ENCODE results near the gene HOXB5. TPM values are rescaled to one million over a fixed set of nuclear protein-coding genes. Genes with fewer than 3 reads are reported as not detected.

Gene HOXB5
- total and polyA plus RNA-seq, 10 of the 15 experiments (the other 5 are each of a cell fraction or from before 2014, with no cell fraction given), result not detected

DNA sequence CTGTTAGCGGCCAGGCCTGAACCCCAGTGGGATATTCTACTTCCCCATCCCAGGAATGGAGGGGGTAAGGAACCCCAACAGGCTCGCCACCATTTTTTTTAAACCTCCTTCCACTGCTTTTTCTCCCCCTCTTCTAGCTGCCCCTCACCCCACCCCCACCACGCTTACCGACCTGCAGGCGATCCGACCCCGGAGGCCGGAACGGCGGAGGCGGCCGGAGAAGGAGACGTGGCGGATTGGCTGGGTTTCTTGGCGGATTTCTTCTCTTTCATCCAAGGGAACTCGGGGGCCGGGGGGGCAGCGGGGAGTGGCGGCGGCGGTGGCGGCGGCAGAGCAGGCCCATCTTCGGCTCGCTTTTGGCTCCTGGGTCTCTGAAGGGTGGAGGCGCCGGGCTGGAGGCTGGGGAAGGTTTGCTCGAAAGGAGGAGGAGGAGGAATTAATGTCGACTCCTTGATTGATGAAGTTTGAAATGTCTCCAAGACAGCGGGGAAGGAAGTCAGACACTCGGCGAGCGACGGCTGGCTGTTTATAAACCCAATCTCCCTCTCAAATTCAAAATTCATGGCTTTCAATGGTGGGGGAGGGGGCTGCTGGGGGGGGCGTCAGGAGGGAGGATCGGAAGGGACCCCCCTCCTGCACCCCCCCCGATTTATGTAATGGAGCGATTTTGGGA is 49.1 kb downstream of the HOXB5 start (continued):
- TF ChIP-seq YY1 (IDR thresholded peaks at IDR 0.05; ENCODE audit: low read depth, low read length) (0 out of 2 replicates have a peak, but pooled peaks have one; percentile 48), SREBF2 (IDR thresholded peaks at IDR 0.05; ENCODE audit: low read length) (no peak)
- TF ChIP-seq, protein P1, sequence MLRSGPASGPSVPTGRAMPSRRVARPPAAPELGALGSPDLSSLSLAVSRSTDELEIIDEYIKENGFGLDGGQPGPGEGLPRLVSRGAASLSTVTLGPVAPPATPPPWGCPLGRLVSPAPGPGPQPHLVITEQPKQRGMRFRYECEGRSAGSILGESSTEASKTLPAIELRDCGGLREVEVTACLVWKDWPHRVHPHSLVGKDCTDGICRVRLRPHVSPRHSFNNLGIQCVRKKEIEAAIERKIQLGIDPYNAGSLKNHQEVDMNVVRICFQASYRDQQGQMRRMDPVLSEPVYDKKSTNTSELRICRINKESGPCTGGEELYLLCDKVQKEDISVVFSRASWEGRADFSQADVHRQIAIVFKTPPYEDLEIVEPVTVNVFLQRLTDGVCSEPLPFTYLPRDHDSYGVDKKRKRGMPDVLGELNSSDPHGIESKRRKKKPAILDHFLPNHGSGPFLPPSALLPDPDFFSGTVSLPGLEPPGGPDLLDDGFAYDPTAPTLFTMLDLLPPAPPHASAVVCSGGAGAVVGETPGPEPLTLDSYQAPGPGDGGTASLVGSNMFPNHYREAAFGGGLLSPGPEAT (IDR thresholded peaks at IDR 0.05; ENCODE audit: low read depth), result 0 out of 2 replicates have a peak, but pooled peaks have one; percentile 14

DNA sequence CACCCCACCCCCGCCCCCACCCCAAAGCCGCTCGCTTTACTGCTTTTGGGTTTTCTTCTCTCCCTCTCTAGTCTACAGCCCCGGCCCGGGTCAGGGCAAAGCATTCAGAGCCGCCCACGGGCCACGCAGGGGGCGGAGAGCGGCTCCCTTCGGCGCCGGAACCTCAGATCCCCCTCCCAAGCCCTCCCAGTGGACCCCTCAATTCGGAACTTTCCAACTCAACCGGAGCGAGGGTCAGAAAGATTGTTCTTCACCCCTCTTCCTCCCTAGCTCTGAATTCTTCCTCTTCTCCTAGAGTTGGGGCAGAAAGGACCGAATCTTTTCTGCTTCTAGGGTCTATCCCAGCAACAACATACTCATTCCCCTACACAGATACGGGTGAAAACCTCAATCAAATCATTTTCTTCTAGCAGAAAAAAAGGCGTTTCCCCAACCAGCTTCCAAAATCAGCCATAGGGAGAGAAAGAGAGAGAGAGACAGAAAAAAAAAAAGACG is 49.7 kb downstream of the HOXB5 start:
- ChIA-PET CTCF (interaction anchor here (0.8 kb wide), 1 partner anchor 51 kb away, joined by 4 read pairs; no protein-coding TSS in a partner anchor), SMC1A (ENCODE audit: uncharacterized antibody, unreplicated experiment) (interaction anchor here (0.6 to 2.1 kb wide), 5 partner anchors 11 to 69 kb away, joined by 3 to 9 read pairs (median 3); no protein-coding TSS in a partner anchor), POLR2A (interaction anchor here (0.8 to 1.8 kb wide), 3 partner anchors 30 to 66 kb away, joined by 3 to 9 read pairs (median 5); no protein-coding TSS in a partner anchor), RAD21 (ENCODE audit: unreplicated experiment) (interaction anchor here (1.3 to 2.3 kb wide), 3 partner anchors 31 to 45 kb away, joined by 3 to 5 read pairs (median 4); no protein-coding TSS in a partner anchor)
- Histone ChIP-seq H3K79me2 (ENCODE audit: control insufficient read depth, insufficient read depth, low read length) (peaks cover 12% of the 10 kb centered on the region), H3K9ac (ENCODE audit: control insufficient read depth, insufficient read depth, low read length) (peak overlapping the region; percentile 77), H3K9me3 (replicated peaks; ENCODE audit: control insufficient read depth, insufficient read depth, low read length) (no peaks in the 10 kb centered on the region), H3K27me3 (replicated peaks in 1 of 2; ENCODE audit: control insufficient read depth in 2 of 2, insufficient read depth in 2 of 2, low read length in 1 of 2) (peaks cover 0 to 4% of the 10 kb centered on the region in 2 experiments; a peak in 1 of 4 replicates), H4K20me1 (ENCODE audit: control insufficient read depth, insufficient read depth) (no peaks in the 10 kb centered on the region), H2AFZ (ENCODE audit: control insufficient read depth, low read depth, low read length) (peak overlapping the region; percentile 67), H3K4me1 (ENCODE audit: control insufficient read depth, insufficient read depth, low read length) (peaks cover 7% of the 10 kb centered on the region), H3K4me2 (ENCODE audit: control insufficient read depth, insufficient read depth) (peak overlapping the region; percentile 68), H3K27ac (ENCODE audit: control insufficient read depth, insufficient read depth) (peak overlapping the region; percentile 49), H3K36me3 (ENCODE audit: control insufficient read depth in 2 of 2, insufficient read depth in 2 of 2, low read length in 1 of 2) (no peaks in the 10 kb centered on the region), H3K4me3 (peak overlapping the region; percentile 69)
- DNase-seq (ENCODE audit: low read depth, low spot score), result no peak
- no peak for TF ChIP-seq LARP7 (IDR thresholded peaks at IDR 0.05)
- 0 out of 3 replicates have a peak, but pooled peaks of 1 of the 2 experiments have one; percentile 50 for TF ChIP-seq EGR1 (IDR thresholded peaks at IDR 0.05; ENCODE audit: borderline replicate concordance in 1 of 2, low read depth in 2 of 2, low read length in 2 of 2)
- TF ChIP-seq, protein P2, sequence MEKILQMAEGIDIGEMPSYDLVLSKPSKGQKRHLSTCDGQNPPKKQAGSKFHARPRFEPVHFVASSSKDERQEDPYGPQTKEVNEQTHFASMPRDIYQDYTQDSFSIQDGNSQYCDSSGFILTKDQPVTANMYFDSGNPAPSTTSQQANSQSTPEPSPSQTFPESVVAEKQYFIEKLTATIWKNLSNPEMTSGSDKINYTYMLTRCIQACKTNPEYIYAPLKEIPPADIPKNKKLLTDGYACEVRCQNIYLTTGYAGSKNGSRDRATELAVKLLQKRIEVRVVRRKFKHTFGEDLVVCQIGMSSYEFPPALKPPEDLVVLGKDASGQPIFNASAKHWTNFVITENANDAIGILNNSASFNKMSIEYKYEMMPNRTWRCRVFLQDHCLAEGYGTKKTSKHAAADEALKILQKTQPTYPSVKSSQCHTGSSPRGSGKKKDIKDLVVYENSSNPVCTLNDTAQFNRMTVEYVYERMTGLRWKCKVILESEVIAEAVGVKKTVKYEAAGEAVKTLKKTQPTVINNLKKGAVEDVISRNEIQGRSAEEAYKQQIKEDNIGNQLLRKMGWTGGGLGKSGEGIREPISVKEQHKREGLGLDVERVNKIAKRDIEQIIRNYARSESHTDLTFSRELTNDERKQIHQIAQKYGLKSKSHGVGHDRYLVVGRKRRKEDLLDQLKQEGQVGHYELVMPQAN (conservative IDR thresholded peaks at IDR 0.05), result no peak
- TF ChIP-seq CHD1 (IDR thresholded peaks at IDR 0.05; ENCODE audit: low read depth, low read length), result peak; percentile 78; the same call in 1 of the 2 replicates
- 0 out of 2 replicates have a peak, but pooled peaks have one; percentile 4 for TF ChIP-seq POLR2AphosphoS2 (IDR thresholded peaks at IDR 0.05; ENCODE audit: low read depth, low read length)
- TF ChIP-seq TCF3 (IDR thresholded peaks at IDR 0.05; ENCODE audit: borderline replicate concordance, insufficient read depth, low read depth, low read length), result no peak
- 1% methylated on average over 16 of the region's 20 CpGs for WGBS (ENCODE audit: insufficient coverage, insufficient replicate concordance, low lambda C conversion rate, missing lambda C conversion rate)
- peak; percentile 63 for ATAC-seq
- intact Hi-C loops (cut with micrococcal nuclease; ENCODE audit: unreplicated experiment), result loop anchor here (2.0 to 5.0 kb wide), 2 partner anchors 33 to 52 kb away; no protein-coding TSS in a partner anchor
- BruUV-seq (replicated peaks), result no TSS peak
- in situ Hi-C loops (cut with MboI), result no loop called here
- no peak for FAIRE-seq

Data from GM12878 (cell line).